HEK293 (cell line): ENCODE results near the gene TTYH1.

Experiments
- EGR2 ChIP-seq: fragments of 450-650 bp; formaldehyde crosslinking; IDR thresholded peaks from 2 replicates; pipeline ENCODE4 v1.5.1; 2016; ENCODE audit warnings: low read depth, missing biosample characterization, missing genetic modification characterization
- GLIS2 ChIP-seq: fragments of 450-650 bp; formaldehyde crosslinking; IDR thresholded peaks from 2 replicates; pipeline ENCODE4 v1.5.1; 2016; ENCODE audit warnings: missing biosample characterization, missing genetic modification characterization
- OVOL3 ChIP-seq: fragments of 450-650 bp; formaldehyde crosslinking; IDR thresholded peaks from 2 replicates; pipeline ENCODE4 v1.5.1; 2016; ENCODE audit warnings: missing biosample characterization, missing genetic modification characterization
- PRDM6 ChIP-seq: fragments of 450-650 bp; formaldehyde crosslinking; IDR thresholded peaks from 2 replicates; pipeline ENCODE4 v1.5.1; 2017; ENCODE audit warnings: missing biosample characterization, missing genetic modification characterization
- ZBTB8A ChIP-seq: fragments of 450-650 bp; formaldehyde crosslinking; IDR thresholded peaks from 2 replicates; pipeline ENCODE4 v1.5.1; 2016; ENCODE audit warnings: missing biosample characterization, missing genetic modification characterization
- ZEB2 ChIP-seq: fragments of 450-650 bp; formaldehyde crosslinking; IDR thresholded peaks from 2 replicates; pipeline ENCODE4 v1.5.1; 2016; ENCODE audit warnings: missing biosample characterization, missing genetic modification characterization
- ZFHX2 ChIP-seq: fragments of 450-650 bp; formaldehyde crosslinking; conservative IDR thresholded peaks from 2 replicates; pipeline ENCODE4 v1.5.1; 2016; ENCODE audit warnings: missing biosample characterization, missing genetic modification characterization
- ZNF133 ChIP-seq: fragments of 450-650 bp; formaldehyde crosslinking; IDR thresholded peaks from 2 replicates; pipeline ENCODE4 v1.5.1; 2016; ENCODE audit warnings: missing biosample characterization, missing genetic modification characterization
- ZNF184 ChIP-seq: fragments of 450-650 bp; IDR thresholded peaks from 2 replicates; pipeline ENCODE4 v1.5.1; 2018; ENCODE audit warnings: missing biosample characterization, mild to moderate bottlenecking, missing genetic modification characterization
- ZNF354C ChIP-seq: fragments of 450-650 bp; formaldehyde crosslinking; IDR thresholded peaks from 2 replicates; pipeline ENCODE4 v1.5.1; 2016; ENCODE audit warnings: missing biosample characterization, missing genetic modification characterization, low read depth, borderline replicate concordance
- ZNF433 ChIP-seq: fragments of 450-650 bp; formaldehyde crosslinking; IDR thresholded peaks from 2 replicates; pipeline ENCODE4 v1.5.1; 2016; ENCODE audit warnings: missing biosample characterization, missing genetic modification characterization, low read depth
- ZNF449 ChIP-seq: fragments of 450-650 bp; formaldehyde crosslinking; IDR thresholded peaks from 2 replicates; pipeline ENCODE4 v1.5.1; 2017; ENCODE audit warnings: missing biosample characterization, mild to moderate bottlenecking, missing genetic modification characterization, moderate library complexity
- ZNF510 ChIP-seq: fragments of 450-650 bp; formaldehyde crosslinking; IDR thresholded peaks from 2 replicates; pipeline ENCODE4 v1.5.1; 2018; ENCODE audit warnings: mild to moderate bottlenecking, missing genetic modification characterization, missing biosample characterization; ENCODE audit not compliant: insufficient replicate concordance
- ZNF639 ChIP-seq: fragments of 450-650 bp; formaldehyde crosslinking; IDR thresholded peaks from 2 replicates; pipeline ENCODE4 v1.5.1; 2016; ENCODE audit warnings: missing biosample characterization, missing genetic modification characterization
- ZNF704 ChIP-seq: fragments of 450-650 bp; formaldehyde crosslinking; IDR thresholded peaks from 2 replicates; pipeline ENCODE4 v1.5.1; 2016; ENCODE audit warnings: missing biosample characterization, missing genetic modification characterization
- ZNF707 ChIP-seq: fragments of 450-650 bp; formaldehyde crosslinking; IDR thresholded peaks from 2 replicates; pipeline ENCODE4 v1.5.1; 2016; ENCODE audit warnings: missing biosample characterization, missing genetic modification characterization
- ZSCAN30 ChIP-seq: fragments of 450-650 bp; IDR thresholded peaks from 2 replicates; pipeline ENCODE4 v1.5.1; 2018; ENCODE audit warnings: missing biosample characterization, mild to moderate bottlenecking, missing genetic modification characterization, moderate library complexity
- TF ChIP-seq, protein P1 (sequence below): fragments of 450-650 bp; formaldehyde crosslinking; optimal IDR thresholded peaks from 2 replicates; pipeline ENCODE3; 2016; ENCODE audit warnings: missing biosample characterization, mild to moderate bottlenecking, missing genetic modification characterization
- TF ChIP-seq, protein P2 (sequence below): fragments of 450-650 bp; formaldehyde crosslinking; IDR thresholded peaks from 2 replicates; pipeline ENCODE4 v1.5.1; 2016; ENCODE audit warnings: missing biosample characterization, missing genetic modification characterization
- TF ChIP-seq, protein P3 (sequence below): fragments of 450-650 bp; formaldehyde crosslinking; IDR thresholded peaks from 2 replicates; pipeline ENCODE4 v1.5.1; 2016; ENCODE audit warnings: missing biosample characterization, missing genetic modification characterization, borderline replicate concordance
- TF ChIP-seq, protein P4 (sequence below): fragments of 450-650 bp; formaldehyde crosslinking; IDR thresholded peaks from 2 replicates; pipeline ENCODE4 v1.5.1; 2016; ENCODE audit warnings: missing biosample characterization, missing genetic modification characterization
- TF ChIP-seq, protein P5 (sequence below): fragments of 450-650 bp; formaldehyde crosslinking; IDR thresholded peaks from 2 replicates; pipeline ENCODE4; 2016; ENCODE audit warnings: missing biosample characterization, missing genetic modification characterization

Gene TTYH1

GRCh38 chr19:54462655-54463530 is 47.6 kb downstream of the TTYH1 start (continued):
- TF ChIP-seq, protein P1, sequence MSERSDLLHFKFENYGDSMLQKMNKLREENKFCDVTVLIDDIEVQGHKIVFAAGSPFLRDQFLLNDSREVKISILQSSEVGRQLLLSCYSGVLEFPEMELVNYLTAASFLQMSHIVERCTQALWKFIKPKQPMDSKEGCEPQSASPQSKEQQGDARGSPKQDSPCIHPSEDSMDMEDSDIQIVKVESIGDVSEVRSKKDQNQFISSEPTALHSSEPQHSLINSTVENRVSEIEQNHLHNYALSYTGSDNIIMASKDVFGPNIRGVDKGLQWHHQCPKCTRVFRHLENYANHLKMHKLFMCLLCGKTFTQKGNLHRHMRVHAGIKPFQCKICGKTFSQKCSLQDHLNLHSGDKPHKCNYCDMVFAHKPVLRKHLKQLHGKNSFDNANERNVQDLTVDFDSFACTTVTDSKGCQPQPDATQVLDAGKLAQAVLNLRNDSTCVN (tag by site-specific recombination) = peak; percentile 56
- TF ChIP-seq ZSCAN30 = no peak
- TF ChIP-seq ZNF639 (tag by site-specific recombination) = no peak
- TF ChIP-seq PRDM6 (tag by site-specific recombination) = no peak
- TF ChIP-seq ZFHX2 (tag by site-specific recombination) = no peak
- TF ChIP-seq ZEB2 = no peak
- TF ChIP-seq ZNF449 (tag by site-specific recombination) = no peak
- peak; percentile 63; the same call in 1 of the 2 replicates for TF ChIP-seq ZBTB8A
- TF ChIP-seq ZNF354C (tag by site-specific recombination) = no peak
- no peak for TF ChIP-seq ZNF433
- TF ChIP-seq, protein P2, sequence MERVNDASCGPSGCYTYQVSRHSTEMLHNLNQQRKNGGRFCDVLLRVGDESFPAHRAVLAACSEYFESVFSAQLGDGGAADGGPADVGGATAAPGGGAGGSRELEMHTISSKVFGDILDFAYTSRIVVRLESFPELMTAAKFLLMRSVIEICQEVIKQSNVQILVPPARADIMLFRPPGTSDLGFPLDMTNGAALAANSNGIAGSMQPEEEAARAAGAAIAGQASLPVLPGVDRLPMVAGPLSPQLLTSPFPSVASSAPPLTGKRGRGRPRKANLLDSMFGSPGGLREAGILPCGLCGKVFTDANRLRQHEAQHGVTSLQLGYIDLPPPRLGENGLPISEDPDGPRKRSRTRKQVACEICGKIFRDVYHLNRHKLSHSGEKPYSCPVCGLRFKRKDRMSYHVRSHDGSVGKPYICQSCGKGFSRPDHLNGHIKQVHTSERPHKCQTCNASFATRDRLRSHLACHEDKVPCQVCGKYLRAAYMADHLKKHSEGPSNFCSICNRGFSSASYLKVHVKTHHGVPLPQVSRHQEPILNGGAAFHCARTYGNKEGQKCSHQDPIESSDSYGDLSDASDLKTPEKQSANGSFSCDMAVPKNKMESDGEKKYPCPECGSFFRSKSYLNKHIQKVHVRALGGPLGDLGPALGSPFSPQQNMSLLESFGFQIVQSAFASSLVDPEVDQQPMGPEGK (tag by site-specific recombination) = peak; percentile 17; the same call in 1 of the 2 replicates
- TF ChIP-seq, protein P3, sequence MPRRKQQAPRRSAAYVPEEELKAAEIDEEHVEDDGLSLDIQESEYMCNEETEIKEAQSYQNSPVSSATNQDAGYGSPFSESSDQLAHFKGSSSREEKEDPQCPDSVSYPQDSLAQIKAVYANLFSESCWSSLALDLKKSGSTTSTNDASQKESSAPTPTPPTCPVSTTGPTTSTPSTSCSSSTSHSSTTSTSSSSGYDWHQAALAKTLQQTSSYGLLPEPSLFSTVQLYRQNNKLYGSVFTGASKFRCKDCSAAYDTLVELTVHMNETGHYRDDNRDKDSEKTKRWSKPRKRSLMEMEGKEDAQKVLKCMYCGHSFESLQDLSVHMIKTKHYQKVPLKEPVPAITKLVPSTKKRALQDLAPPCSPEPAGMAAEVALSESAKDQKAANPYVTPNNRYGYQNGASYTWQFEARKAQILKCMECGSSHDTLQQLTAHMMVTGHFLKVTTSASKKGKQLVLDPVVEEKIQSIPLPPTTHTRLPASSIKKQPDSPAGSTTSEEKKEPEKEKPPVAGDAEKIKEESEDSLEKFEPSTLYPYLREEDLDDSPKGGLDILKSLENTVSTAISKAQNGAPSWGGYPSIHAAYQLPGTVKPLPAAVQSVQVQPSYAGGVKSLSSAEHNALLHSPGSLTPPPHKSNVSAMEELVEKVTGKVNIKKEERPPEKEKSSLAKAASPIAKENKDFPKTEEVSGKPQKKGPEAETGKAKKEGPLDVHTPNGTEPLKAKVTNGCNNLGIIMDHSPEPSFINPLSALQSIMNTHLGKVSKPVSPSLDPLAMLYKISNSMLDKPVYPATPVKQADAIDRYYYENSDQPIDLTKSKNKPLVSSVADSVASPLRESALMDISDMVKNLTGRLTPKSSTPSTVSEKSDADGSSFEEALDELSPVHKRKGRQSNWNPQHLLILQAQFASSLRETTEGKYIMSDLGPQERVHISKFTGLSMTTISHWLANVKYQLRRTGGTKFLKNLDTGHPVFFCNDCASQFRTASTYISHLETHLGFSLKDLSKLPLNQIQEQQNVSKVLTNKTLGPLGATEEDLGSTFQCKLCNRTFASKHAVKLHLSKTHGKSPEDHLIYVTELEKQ (tag by site-specific recombination) = no peak
- TF ChIP-seq, protein P4, sequence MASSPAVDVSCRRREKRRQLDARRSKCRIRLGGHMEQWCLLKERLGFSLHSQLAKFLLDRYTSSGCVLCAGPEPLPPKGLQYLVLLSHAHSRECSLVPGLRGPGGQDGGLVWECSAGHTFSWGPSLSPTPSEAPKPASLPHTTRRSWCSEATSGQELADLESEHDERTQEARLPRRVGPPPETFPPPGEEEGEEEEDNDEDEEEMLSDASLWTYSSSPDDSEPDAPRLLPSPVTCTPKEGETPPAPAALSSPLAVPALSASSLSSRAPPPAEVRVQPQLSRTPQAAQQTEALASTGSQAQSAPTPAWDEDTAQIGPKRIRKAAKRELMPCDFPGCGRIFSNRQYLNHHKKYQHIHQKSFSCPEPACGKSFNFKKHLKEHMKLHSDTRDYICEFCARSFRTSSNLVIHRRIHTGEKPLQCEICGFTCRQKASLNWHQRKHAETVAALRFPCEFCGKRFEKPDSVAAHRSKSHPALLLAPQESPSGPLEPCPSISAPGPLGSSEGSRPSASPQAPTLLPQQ (tag by site-specific recombination) = peak; percentile 89
- TF ChIP-seq ZNF707 (tag by site-specific recombination) = no peak
- TF ChIP-seq ZNF184 = no peak
- no peak for TF ChIP-seq ZNF510 (tag by site-specific recombination)
- TF ChIP-seq EGR2 = no peak
- no peak for TF ChIP-seq OVOL3 (tag by site-specific recombination)
- peak; percentile 58 for TF ChIP-seq GLIS2 (tag by site-specific recombination)
- no peak for TF ChIP-seq ZNF133 (tag by site-specific recombination)
- TF ChIP-seq ZNF704 (tag by site-specific recombination) = no peak
- TF ChIP-seq, protein P5, sequence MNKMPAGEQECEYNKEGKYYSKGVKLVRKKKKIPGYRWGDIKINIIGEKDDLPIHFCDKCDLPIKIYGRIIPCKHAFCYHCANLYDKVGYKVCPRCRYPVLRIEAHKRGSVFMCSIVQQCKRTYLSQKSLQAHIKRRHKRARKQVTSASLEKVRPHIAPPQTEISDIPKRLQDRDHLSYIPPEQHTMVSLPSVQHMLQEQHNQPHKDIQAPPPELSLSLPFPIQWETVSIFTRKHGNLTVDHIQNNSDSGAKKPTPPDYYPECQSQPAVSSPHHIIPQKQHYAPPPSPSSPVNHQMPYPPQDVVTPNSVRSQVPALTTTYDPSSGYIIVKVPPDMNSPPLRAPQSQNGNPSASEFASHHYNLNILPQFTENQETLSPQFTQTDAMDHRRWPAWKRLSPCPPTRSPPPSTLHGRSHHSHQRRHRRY (tag by site-specific recombination) = no peak
